ENCODE data around the gene TMPO. TPM values are rescaled to one million over a fixed set of nuclear protein-coding genes. Genes with fewer than 3 reads are reported as not detected.
"Not testable (repeated sequence)": the region's sequence is repeated elsewhere in the genome, so short reads cannot be mapped to it uniquely, and the experiment has no call there.

TMPO gene
- total RNA-seq, 3 donors from 2014 or later = 46.7 to 83.6 (median 69.8) TPM

- no peak for TF ChIP-seq CTCF (IDR thresholded peaks at IDR 0.05)
- no peaks in the 10 kb centered on the region for H3K9me3 ChIP-seq
- ATAC-seq = no peak
- H3K36me3 ChIP-seq (ENCODE audit: low read depth) = peaks cover 7% of the 10 kb centered on the region
- no peak overlapping the region for H3K4me3 ChIP-seq
- no peak for DNase-seq
- intact Hi-C loops (cut with DNase I, micrococcal nuclease) = loop anchor here in 1 of 2 donors (10.0 kb wide), 1 partner anchor 49 kb away; the partner anchor contains the start of genes APAF1 and IKBIP
- H3K4me1 ChIP-seq (ENCODE audit: low read depth) = peaks cover 5% of the 10 kb centered on the region
These were observed 80.0 kb downstream of the TMPO start for GRCh38 chr12:98595243-98595988.

- H3K4me1 ChIP-seq (ENCODE audit: low read depth); ATAC-seq; H3K4me3 ChIP-seq; H3K9me3 ChIP-seq; DNase-seq: not testable (repeated sequence)
- intact Hi-C loops (cut with DNase I, micrococcal nuclease) = loop anchor here in 1 of 2 donors (10.0 kb wide), 1 partner anchor 47 kb away; the partner anchor contains the start of genes APAF1 and IKBIP
- H3K36me3 ChIP-seq (ENCODE audit: low read depth) = peaks cover 21% of the 10 kb centered on the region
These were observed 81.9 kb downstream of the TMPO start for GRCh38 chr12:98597313-98597712.

Other genes starting within 250 kb of the TMPO start
- gene SLC25A3, start 78.1 kb downstream of the TMPO start, total RNA-seq = 100 to 1,000 TPM; 617 to 741 (median 658) TPM
- 1 to 10 TPM; 1.4 to 7.8 (median 7.5) TPM for gene IKBIP, start 129.2 kb downstream of the TMPO start, total RNA-seq
- 10 to 100 TPM; 22.5 to 44.2 (median 41.9) TPM for gene APAF1, start 129.7 kb downstream of the TMPO start, total RNA-seq

Measured in mucosa of descending colon (tissue), 3 donors.